K562 (cell line): Measurements from ENCODE around the gene CCDC3.

Source experiments
- ELF1 ChIP-seq: fragments of 200-800 bp; sonication (Bioruptor generic); IDR thresholded peaks from 2 replicates; pipeline ENCODE4 v1.6.1; 2016; ENCODE audit warnings: missing genetic modification characterization, missing compliant biosample characterization
- ZKSCAN1 ChIP-seq: fragments of 150-350 bp; IDR thresholded peaks from 2 replicates; pipeline ENCODE4 v1.6.1; 2016; ENCODE audit warnings: low read depth, low read length

DNA sequence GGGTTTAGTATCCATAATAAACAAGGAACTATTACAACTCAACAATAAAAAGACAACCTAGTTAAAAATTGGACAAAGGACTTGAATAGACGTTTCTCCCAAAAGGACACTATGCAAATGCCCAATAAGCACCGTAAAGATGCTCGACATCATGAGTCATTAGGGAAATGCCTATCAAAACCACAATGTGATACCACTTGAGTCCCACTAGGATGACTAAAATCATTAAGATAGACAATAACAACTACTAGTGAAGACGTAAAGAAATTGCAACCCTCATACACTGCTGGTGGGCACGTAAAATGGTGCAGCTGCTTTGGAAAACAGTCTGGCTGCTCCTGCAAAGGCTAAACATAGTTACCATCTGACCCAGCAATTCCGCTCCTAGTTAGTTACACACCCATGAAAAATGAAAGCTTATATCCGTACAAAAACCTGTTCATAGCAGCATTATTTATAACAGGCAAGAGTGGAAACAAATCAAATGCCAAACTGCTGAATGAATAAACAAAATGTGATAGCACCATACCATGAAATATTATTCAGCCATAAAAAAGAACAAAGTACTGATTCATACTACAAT lies 17.3 kb downstream of the CCDC3 start:
- TF ChIP-seq ELF1 (tag) (no peak), ZKSCAN1 (no peak)
